CD4-positive, alpha-beta T cell treated with Interleukin-15 for 4 hours (primary cell): ENCODE data around the gene MSLN.
"Not testable (repeated sequence)": the region's sequence is repeated elsewhere in the genome, so short reads cannot be mapped to it uniquely, and the experiment has no call there.

ENCODE experiments used
- DNase-seq: peaks from one replicate; pipeline ENCODE4 v3.0.0-alpha.2; 2020; ENCODE audit warnings: low spot score

The MSLN gene

GRCh38 chr16:735982-736453, 24.5 kb upstream of the MSLN start:
- no peak for DNase-seq

- DNase-seq, result no peak
Measured at GRCh38 chr16:736936-737481, 23.5 kb upstream of the MSLN start.

- no peak for DNase-seq
Measured at GRCh38 chr16:739560-740458, 20.7 kb upstream of the MSLN start.

- DNase-seq, result no peak
Measured at GRCh38 chr16:740459-740763, 20.1 kb upstream of the MSLN start.

GRCh38 chr16:740764-741505, 19.6 kb upstream of the MSLN start, which contains the start of gene CIAO3:
CIAO3 (minus strand) TSS chr16:740997; CDS start chr16:740985, 12 bp downstream.
- DNase-seq, result peak; percentile 92

DNA sequence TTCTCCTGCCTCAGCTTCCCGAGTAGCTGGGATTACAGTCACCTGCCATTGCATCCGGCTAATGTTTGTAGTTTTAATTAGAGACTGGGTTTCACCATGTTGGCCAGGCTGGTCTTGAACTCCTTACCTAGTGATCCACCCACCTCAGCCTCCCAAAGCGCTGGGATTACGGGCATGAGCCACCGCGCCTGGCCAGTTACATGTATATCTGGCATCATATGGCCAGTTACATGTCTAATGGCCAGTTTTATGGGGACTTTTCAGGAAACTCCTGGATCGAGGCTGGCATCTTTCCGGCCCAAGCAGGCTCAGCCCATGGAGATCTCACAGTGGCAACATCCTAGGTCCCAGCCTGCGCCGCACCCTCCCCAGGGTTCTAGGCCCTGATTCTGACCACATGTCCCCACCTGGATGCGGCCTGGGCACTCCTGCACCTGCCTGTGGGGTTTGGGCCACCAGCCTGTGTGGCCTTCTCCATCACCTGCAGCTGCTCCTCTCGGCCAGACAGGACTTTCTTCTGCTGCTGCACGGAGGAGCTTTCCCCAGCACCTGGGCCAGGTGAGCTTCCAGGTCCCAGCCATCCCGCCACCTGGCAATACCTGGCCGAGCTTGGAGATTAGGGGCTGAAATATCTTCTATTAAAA, 18.4 kb upstream of the MSLN start:
- DNase-seq, result no peak

GRCh38 chr16:742894-743293, 17.6 kb upstream of the MSLN start:
- not testable (repeated sequence) for DNase-seq

DNA sequence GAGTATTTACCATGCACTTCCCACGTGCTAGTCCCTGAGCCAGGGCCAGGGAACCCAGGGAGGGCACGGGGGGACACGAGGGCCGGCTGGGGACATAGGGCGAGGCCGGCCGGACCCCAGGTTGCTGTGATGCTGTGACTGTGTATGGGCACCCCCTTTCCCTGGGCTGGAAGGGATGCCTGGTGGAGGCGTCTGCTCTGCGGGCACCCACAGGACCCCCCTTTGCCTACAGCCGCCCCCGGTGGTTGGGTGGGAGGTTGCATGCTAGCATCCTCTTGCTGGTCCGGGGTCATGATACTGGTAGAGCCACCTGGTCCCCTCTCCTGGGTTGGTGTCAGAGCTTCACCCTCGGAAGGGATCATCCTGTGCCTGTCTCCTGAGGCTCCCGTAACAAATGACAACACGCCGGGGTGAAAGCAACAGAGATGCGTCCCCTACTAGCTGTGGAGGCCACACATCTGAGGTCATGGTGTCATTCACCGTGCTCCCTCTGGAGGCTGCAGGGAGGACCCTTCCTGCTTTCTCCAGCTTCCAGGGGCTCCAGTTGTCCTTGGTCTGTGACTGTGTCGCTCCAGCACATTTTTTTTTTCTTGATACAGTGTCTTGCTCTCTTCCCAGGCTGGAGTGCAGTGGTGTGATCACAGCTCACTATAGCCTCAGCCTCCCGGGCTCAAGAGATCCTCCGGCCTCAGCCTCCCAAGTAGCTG, 16.6 kb upstream of the MSLN start:
- DNase-seq, result no peak

GRCh38 chr16:745739-746138, 14.8 kb upstream of the MSLN start:
- no peak for DNase-seq

DNA sequence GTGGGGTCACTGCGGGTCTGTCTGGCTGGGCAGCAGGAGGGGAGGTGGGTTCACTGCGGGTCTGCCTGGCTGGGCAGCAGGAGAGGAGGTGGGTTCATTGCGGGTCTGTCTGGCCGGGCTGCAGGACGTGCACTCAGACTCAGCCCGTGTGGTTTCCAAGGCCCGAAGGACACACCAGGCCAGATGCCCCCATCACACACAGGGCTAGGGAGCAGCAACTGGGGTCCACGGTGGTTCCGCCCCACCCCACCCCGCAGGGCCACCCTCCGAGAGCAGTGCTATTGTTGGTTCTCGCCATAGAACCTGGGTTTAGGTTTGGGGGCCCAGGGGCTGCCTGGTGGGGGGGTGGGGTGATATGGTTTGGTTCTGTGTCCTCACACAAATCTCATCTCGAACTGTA, 13.9 kb upstream of the MSLN start:
- DNase-seq, result no peak

DNA sequence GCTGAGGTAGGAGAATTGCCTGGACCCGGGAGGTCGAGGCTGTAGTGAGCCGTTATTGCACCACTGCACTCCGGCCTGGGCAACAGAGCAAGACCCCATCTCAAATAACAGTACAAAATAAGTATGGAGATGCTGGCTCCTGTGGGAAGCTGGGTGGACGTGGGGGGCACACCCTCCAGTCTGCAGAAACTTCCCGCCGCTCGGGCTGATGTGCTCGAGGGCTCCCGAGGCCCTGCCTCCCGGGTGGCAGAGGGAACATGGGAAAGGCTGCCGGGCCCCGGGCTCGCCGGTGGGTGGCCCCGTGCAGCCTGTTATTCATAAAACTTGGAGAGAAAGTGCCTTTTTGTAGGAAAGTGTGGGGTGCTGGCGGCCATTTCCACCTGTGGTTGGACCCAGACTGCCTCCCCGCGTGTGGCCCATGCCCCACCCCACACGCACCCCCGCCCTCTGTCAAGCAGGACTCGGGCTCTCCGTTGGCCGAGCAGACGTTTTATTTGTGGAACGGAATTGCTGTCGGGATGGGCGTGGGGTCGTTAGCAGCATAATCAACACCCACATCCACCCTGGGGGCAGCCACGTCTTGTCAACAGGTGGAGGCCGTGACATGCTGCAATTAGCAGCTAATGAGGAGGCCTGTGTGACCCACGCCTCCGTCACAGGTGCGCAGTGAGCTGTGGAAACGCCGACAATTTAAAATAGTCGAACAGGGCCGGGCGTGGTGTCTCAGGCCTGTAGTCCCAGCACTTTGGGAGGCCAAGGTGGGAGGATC, 12.4 kb upstream of the MSLN start:
- DNase-seq, result no peak

DNA sequence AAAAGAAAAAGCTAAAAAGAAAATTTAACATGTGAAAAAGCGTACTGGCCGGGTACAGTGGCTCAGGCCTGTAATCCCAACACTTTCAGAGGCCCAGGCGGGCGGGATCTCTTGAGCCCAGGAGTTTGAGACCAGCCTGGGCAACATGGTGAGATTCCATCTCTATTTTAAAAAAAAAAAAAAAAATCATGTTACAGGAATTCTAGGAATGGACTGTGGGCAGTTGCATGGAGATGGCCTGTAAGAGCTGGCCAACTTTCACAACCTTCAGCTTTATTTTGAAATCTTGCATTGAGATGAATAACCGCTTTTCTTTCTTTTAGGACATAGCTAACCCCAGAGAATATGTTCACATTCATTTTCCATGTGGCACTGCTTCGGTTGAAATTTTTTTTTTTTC, 11.5 kb upstream of the MSLN start:
- no peak for DNase-seq

- DNase-seq, result no peak
Measured at GRCh38 chr16:750485-750884, 10.0 kb upstream of the MSLN start.

GRCh38 chr16:751152-752006, 9.2 kb upstream of the MSLN start:
- no peak for DNase-seq

GRCh38 chr16:752007-752312, 8.6 kb upstream of the MSLN start:
- no peak for DNase-seq

- DNase-seq, result not testable (repeated sequence)
Measured at GRCh38 chr16:754121-754607, 6.4 kb upstream of the MSLN start.

- no peak for DNase-seq
Measured at GRCh38 chr16:754656-755055, 5.9 kb upstream of the MSLN start.

GRCh38 chr16:756428-756827, 4.1 kb upstream of the MSLN start:
- no peak for DNase-seq

- no peak for DNase-seq
Measured at GRCh38 chr16:759110-759910, 1.2 kb upstream of the MSLN start.
